ENCODE results near the gene SYNDIG1. TPM values are rescaled to one million over a fixed set of nuclear protein-coding genes. Genes with fewer than 3 reads are reported as not detected.
A peak's percentile ranks its signal among the peaks of the same experiment; 100 is the strongest.

Gene SYNDIG1
- total RNA-seq, 1 experiment from 2014 or later = 5.4 TPM

GRCh38 chr20:24695529-24696225, 226.2 kb downstream of the SYNDIG1 start:
- Histone ChIP-seq H3K27me3 (ENCODE audit: insufficient read depth, low read length) (no peaks in the 10 kb centered on the region), H2BK20ac (ENCODE audit: low read depth, low read length, poor library complexity, severe bottlenecking) (no peak overlapping the region), H2BK12ac (ENCODE audit: insufficient read length, low read depth, low read length) (no peak overlapping the region), H4K91ac (ENCODE audit: insufficient read length, low read depth, low read length) (no peak overlapping the region), H3K4ac (ENCODE audit: low read depth, low read length) (no peak overlapping the region), H3K79me1 (ENCODE audit: insufficient read depth, low read depth, low read length, poor library complexity, severe bottlenecking) (no peaks in the 10 kb centered on the region), H2BK15ac (ENCODE audit: low read depth, low read length) (no peak overlapping the region), H3T11ph (ENCODE audit: low read length) (no peak overlapping the region), H4K20me1 (ENCODE audit: control insufficient read depth, insufficient read depth, insufficient read length) (no peaks in the 10 kb centered on the region), H2BK5ac (ENCODE audit: insufficient read length, low read length) (no peak overlapping the region), H2AK5ac (ENCODE audit: insufficient read length, low read length) (no peak overlapping the region), H4K8ac (replicated peaks; ENCODE audit: insufficient read length, low read depth, low read length) (no peak overlapping the region), H3K14ac (ENCODE audit: insufficient read depth, low read length) (no peak overlapping the region), H2AFZ (ENCODE audit: low read length) (no peak overlapping the region), H3K4me2 (ENCODE audit: insufficient read depth, insufficient read length, low read length) (no peak overlapping the region), H2BK120ac (ENCODE audit: low read depth, low read length, poor library complexity, severe bottlenecking) (no peak overlapping the region), H3K23ac (ENCODE audit: insufficient read length, low read depth, low read length) (no peak overlapping the region), H3K9me3 (ENCODE audit: control insufficient read depth, low read depth, low read length) (no peaks in the 10 kb centered on the region), H3K79me2 (ENCODE audit: insufficient read depth, low read length) (no peaks in the 10 kb centered on the region), H3K4me1 (ENCODE audit: insufficient read depth, low read length) (no peaks in the 10 kb centered on the region), H3K9ac (ENCODE audit: extremely low read depth, insufficient read length, low read length) (no peak overlapping the region), H3K56ac (ENCODE audit: insufficient read length, low read depth, low read length) (no peak overlapping the region), H4K5ac (ENCODE audit: insufficient read length, low read depth, low read length) (no peak overlapping the region), H3K23me2 (ENCODE audit: insufficient read length, low read depth, low read length, poor library complexity, severe bottlenecking) (no peaks in the 10 kb centered on the region), H3K18ac (ENCODE audit: insufficient read length, low read depth, low read length) (no peak overlapping the region), H3K27ac (ENCODE audit: insufficient read length, low read depth, low read length) (no peak overlapping the region)
- Mint-ChIP-seq H3K4me3 (no peak overlapping the region), H3K4me1 (no peaks in the 10 kb centered on the region; a peak in 1 of 4 replicates), H3K27me3 (ENCODE audit: low read depth) (peaks cover 5% of the 10 kb centered on the region; the same call in 1 of the 2 replicates), H3K9me3 (no peaks in the 10 kb centered on the region; a peak in 1 of 5 replicates), H3K36me3 (ENCODE audit: insufficient read depth in 1 of 3, low read depth in 3 of 3) (no peaks in the 10 kb centered on the region), H3K27ac (no peak overlapping the region; a peak in 1 of 7 replicates)
- TF ChIP-seq CTCF (conservative IDR thresholded peaks at IDR 0.05) = no peak
- peak; percentile 15 for DNase-seq
- WGBS (ENCODE audit: extremely low coverage, insufficient read length, low lambda C conversion rate) = no CpG with 5 or more reads among the region's 2 CpGs
